Mucosa of stomach (tissue), 1 donor: Measurements from ENCODE around the gene ABCD3.

ENCODE experiments used
- H3K27me3 ChIP-seq: one replicate; pipeline ENCODE4 v1.7.0; 2013; ENCODE audit warnings: mild to moderate bottlenecking, low read length; ENCODE audit not compliant: control insufficient read depth, insufficient read depth
- H3K36me3 ChIP-seq: one replicate; pipeline ENCODE4 v1.7.0; 2013; ENCODE audit warnings: low read length; ENCODE audit not compliant: control insufficient read depth, insufficient read depth
- H3K4me1 ChIP-seq: one replicate; pipeline ENCODE4 v1.7.0; 2013; ENCODE audit warnings: mild to moderate bottlenecking, low read length; ENCODE audit not compliant: control insufficient read depth, insufficient read depth
- H3K4me3 ChIP-seq: one replicate; pipeline ENCODE4 v1.7.0; 2013; ENCODE audit warnings: low read length
- H3K9ac ChIP-seq: one replicate; pipeline ENCODE4 v1.7.0; 2013; ENCODE audit warnings: mild to moderate bottlenecking, low read length, moderate library complexity
- H3K9me3 ChIP-seq: one replicate; pipeline ENCODE4 v1.7.0; 2013; ENCODE audit warnings: mild to moderate bottlenecking, low read length, moderate library complexity; ENCODE audit not compliant: control insufficient read depth
- donor health status: Pancreatic carcinoma.

ABCD3 gene

GRCh38 chr1:94395231-94395630 lies 23.0 kb upstream of the ABCD3 start:
- Histone ChIP-seq H3K9ac (no peak overlapping the region), H3K27me3 (no peaks in the 10 kb centered on the region)

GRCh38 chr1:94395748-94396309 lies 22.4 kb upstream of the ABCD3 start:
- Histone ChIP-seq H3K4me3 (no peak overlapping the region), H3K27me3 (no peaks in the 10 kb centered on the region), H3K9ac (no peak overlapping the region), H3K36me3 (no peaks in the 10 kb centered on the region), H3K4me1 (peaks cover 17% of the 10 kb centered on the region), H3K9me3 (no peaks in the 10 kb centered on the region)

More at GRCh38 chr1:94395231-94395630, 23.0 kb upstream of the ABCD3 start:
- H3K4me1 ChIP-seq, result peaks cover 17% of the 10 kb centered on the region
- H3K9me3 ChIP-seq, result no peaks in the 10 kb centered on the region
- H3K36me3 ChIP-seq, result no peaks in the 10 kb centered on the region
- no peak overlapping the region for H3K4me3 ChIP-seq

GRCh38 chr1:94396356-94397010 lies 21.7 kb upstream of the ABCD3 start:
- Histone ChIP-seq H3K4me1 (peaks cover 17% of the 10 kb centered on the region), H3K4me3 (no peak overlapping the region), H3K9me3 (no peaks in the 10 kb centered on the region)

GRCh38 chr1:94398356-94398755 lies 19.8 kb upstream of the ABCD3 start:
- Histone ChIP-seq H3K36me3 (no peaks in the 10 kb centered on the region), H3K9ac (no peak overlapping the region)

More at GRCh38 chr1:94396356-94397010, 21.7 kb upstream of the ABCD3 start:
- Histone ChIP-seq H3K36me3 (no peaks in the 10 kb centered on the region), H3K9ac (no peak overlapping the region), H3K27me3 (no peaks in the 10 kb centered on the region)

GRCh38 chr1:94399453-94399852 lies 18.7 kb upstream of the ABCD3 start:
- no peaks in the 10 kb centered on the region for H3K27me3 ChIP-seq
- H3K4me1 ChIP-seq, result peaks cover 17% of the 10 kb centered on the region
- H3K36me3 ChIP-seq, result no peaks in the 10 kb centered on the region
- H3K9me3 ChIP-seq, result no peaks in the 10 kb centered on the region
- H3K4me3 ChIP-seq, result no peak overlapping the region
- no peak overlapping the region for H3K9ac ChIP-seq

More at GRCh38 chr1:94398356-94398755, 19.8 kb upstream of the ABCD3 start:
- peaks cover 17% of the 10 kb centered on the region for H3K4me1 ChIP-seq
- no peaks in the 10 kb centered on the region for H3K27me3 ChIP-seq
- H3K9me3 ChIP-seq, result no peaks in the 10 kb centered on the region
- H3K4me3 ChIP-seq, result no peak overlapping the region

GRCh38 chr1:94401206-94401605 lies 17.0 kb upstream of the ABCD3 start:
- Histone ChIP-seq H3K4me1 (peaks cover 6% of the 10 kb centered on the region), H3K4me3 (no peak overlapping the region), H3K36me3 (no peaks in the 10 kb centered on the region), H3K9ac (no peak overlapping the region), H3K27me3 (no peaks in the 10 kb centered on the region), H3K9me3 (no peaks in the 10 kb centered on the region)

- no peaks in the 10 kb centered on the region for H3K9me3 ChIP-seq
- no peak overlapping the region for H3K9ac ChIP-seq
- no peaks in the 10 kb centered on the region for H3K4me1 ChIP-seq
- no peak overlapping the region for H3K4me3 ChIP-seq
- H3K27me3 ChIP-seq, result no peaks in the 10 kb centered on the region
- H3K36me3 ChIP-seq, result no peaks in the 10 kb centered on the region
These were observed 11.7 kb upstream of the ABCD3 start for GRCh38 chr1:94406446-94406845.

- no peaks in the 10 kb centered on the region for H3K4me1 ChIP-seq
- H3K4me3 ChIP-seq, result no peak overlapping the region
- H3K9me3 ChIP-seq, result no peaks in the 10 kb centered on the region
- no peak overlapping the region for H3K9ac ChIP-seq
- H3K36me3 ChIP-seq, result no peaks in the 10 kb centered on the region
- H3K27me3 ChIP-seq, result no peaks in the 10 kb centered on the region
These were observed 9.9 kb upstream of the ABCD3 start for GRCh38 chr1:94408104-94408830.

- Histone ChIP-seq H3K36me3 (no peaks in the 10 kb centered on the region), H3K4me1 (no peaks in the 10 kb centered on the region), H3K4me3 (no peak overlapping the region), H3K27me3 (no peaks in the 10 kb centered on the region), H3K9me3 (no peaks in the 10 kb centered on the region), H3K9ac (no peak overlapping the region)
These were observed 7.0 kb upstream of the ABCD3 start for GRCh38 chr1:94411237-94411636.

GRCh38 chr1:94413311-94413710 lies 4.9 kb upstream of the ABCD3 start:
- no peaks in the 10 kb centered on the region for H3K36me3 ChIP-seq
- H3K4me1 ChIP-seq, result peaks cover 11% of the 10 kb centered on the region
- H3K9ac ChIP-seq, result no peak overlapping the region
- H3K9me3 ChIP-seq, result no peaks in the 10 kb centered on the region
- no peaks in the 10 kb centered on the region for H3K27me3 ChIP-seq
- H3K4me3 ChIP-seq, result no peak overlapping the region

- Histone ChIP-seq H3K9ac (peak overlapping the region; percentile 81), H3K36me3 (no peaks in the 10 kb centered on the region), H3K4me1 (peaks cover 11% of the 10 kb centered on the region)
These were observed 1.1 kb upstream of the ABCD3 start for GRCh38 chr1:94416901-94417727.

GRCh38 chr1:94417728-94417977 lies 536 bp upstream of the ABCD3 start:
- Histone ChIP-seq H3K4me1 (peaks cover 14% of the 10 kb centered on the region), H3K9ac (peak overlapping the region; percentile 81), H3K9me3 (no peaks in the 10 kb centered on the region), H3K36me3 (no peaks in the 10 kb centered on the region), H3K4me3 (peak overlapping the region; percentile 68), H3K27me3 (no peaks in the 10 kb centered on the region)

More at GRCh38 chr1:94416901-94417727, 1.1 kb upstream of the ABCD3 start:
- Histone ChIP-seq H3K27me3 (no peaks in the 10 kb centered on the region), H3K4me3 (peak overlapping the region; percentile 68), H3K9me3 (no peaks in the 10 kb centered on the region)
